ENCODE results near the gene CLEC14A.

DNA sequence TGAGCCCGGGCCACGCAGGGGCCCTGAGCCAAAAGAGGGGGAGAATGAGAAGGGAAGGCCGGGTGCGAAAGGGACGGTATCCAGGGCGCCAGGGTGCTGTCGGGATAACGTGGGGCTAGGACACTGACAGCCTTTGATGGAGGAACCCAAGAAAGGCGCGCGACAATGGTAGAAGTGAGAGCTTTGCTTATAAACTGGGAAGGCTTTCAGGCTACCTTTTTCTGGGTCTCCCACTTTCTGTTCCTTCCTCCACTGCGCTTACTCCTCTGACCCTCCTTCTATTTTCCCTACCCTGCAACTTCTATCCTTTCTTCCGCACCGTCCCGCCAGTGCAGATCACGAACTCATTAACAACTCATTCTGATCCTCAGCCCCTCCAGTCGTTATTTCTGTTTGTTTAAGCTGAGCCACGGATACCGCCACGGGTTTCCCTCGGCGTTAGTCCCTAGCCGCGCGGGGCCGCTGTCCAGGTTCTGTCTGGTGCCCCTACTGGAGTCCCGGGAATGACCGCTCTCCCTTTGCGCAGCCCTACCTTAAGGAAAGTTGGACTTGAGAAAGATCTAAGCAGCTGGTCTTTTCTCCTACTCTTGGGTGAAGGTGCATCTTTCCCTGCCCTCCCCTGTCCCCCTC is 45.2 kb downstream of the CLEC14A start:
- TF ChIP-seq, protein P1, sequence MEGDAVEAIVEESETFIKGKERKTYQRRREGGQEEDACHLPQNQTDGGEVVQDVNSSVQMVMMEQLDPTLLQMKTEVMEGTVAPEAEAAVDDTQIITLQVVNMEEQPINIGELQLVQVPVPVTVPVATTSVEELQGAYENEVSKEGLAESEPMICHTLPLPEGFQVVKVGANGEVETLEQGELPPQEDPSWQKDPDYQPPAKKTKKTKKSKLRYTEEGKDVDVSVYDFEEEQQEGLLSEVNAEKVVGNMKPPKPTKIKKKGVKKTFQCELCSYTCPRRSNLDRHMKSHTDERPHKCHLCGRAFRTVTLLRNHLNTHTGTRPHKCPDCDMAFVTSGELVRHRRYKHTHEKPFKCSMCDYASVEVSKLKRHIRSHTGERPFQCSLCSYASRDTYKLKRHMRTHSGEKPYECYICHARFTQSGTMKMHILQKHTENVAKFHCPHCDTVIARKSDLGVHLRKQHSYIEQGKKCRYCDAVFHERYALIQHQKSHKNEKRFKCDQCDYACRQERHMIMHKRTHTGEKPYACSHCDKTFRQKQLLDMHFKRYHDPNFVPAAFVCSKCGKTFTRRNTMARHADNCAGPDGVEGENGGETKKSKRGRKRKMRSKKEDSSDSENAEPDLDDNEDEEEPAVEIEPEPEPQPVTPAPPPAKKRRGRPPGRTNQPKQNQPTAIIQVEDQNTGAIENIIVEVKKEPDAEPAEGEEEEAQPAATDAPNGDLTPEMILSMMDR (IDR thresholded peaks at IDR 0.05; ENCODE audit: low read depth, low read length), result no peak
- TF ChIP-seq POLR2A (IDR thresholded peaks at IDR 0.05; ENCODE audit: extremely low read depth, insufficient read length), result no peak
